Cardiac muscle cell (in vitro differentiated cells and primary cell): ENCODE results near the gene ZNF892. TPM values are rescaled to one million over a fixed set of nuclear protein-coding genes. Genes with fewer than 3 reads are reported as not detected.

ENCODE experiments used
- DNase-seq, 2 donors: peaks; one replicate each; pipeline versions ENCODE4 v3.0.0 to v3.0.0-alpha.2; 2010 to 2017; ENCODE audit warnings: low read depth in 1 of 2, low spot score in 1 of 2
- H3K27ac ChIP-seq: fragments of 200-600 bp; sonication (generic); 2 replicates; pipeline ENCODE4 v1.5.1; 2016
- H3K27me3 ChIP-seq: fragments of 200-600 bp; sonication (generic); 2 replicates; pipeline ENCODE4 v1.6.0; 2016; ENCODE audit warnings: control low read depth
- H3K36me3 ChIP-seq: fragments of 200-600 bp; sonication (generic); 2 replicates; pipeline ENCODE4 v1.5.1; 2016; ENCODE audit warnings: control low read depth
- H3K4me1 ChIP-seq: fragments of 200-600 bp; sonication (generic); 2 replicates; pipeline ENCODE4 v1.8.1; 2017; ENCODE audit warnings: low read depth, mild to moderate bottlenecking, mixed run types
- H3K4me3 ChIP-seq: fragments of 200-600 bp; sonication (generic); 2 replicates; pipeline ENCODE4 v1.5.1; 2016; ENCODE audit warnings: mild to moderate bottlenecking
- H3K9me3 ChIP-seq: fragments of 200-600 bp; sonication (generic); 2 replicates; pipeline ENCODE4 v1.5.1; 2017; ENCODE audit warnings: low read depth, mild to moderate bottlenecking, control low read depth
- CTCF ChIP-seq: IDR thresholded peaks from 2 replicates; pipeline ENCODE4 v1.5.1; 2012; ENCODE audit warnings: low read depth, mild to moderate bottlenecking, low read length
- polyA plus RNA-seq: library from polyadenylated mRNA; unstranded; fragments of >200 nt; fragmentation: Nextera tagmentation; extraction: Ambion mirVana; gene quantifications from 2 replicates; pipeline ENCODE4 v1.2.1, GENCODE V29; 2016
- total RNA-seq: library from RNA; depleted of rRNA; stranded (reverse); fragments of >200 nt; gene quantifications from 2 replicates; pipeline ENCODE4 v1.2.3, GENCODE V29; 2016

The ZNF892 gene
- total and polyA plus RNA-seq, 2 experiments from 2014 or later = 2.6 to 12.6 TPM

- Histone ChIP-seq H3K27me3 (no peaks in the 10 kb centered on the region), H3K36me3 (no peaks in the 10 kb centered on the region), H3K27ac (no peak overlapping the region), H3K9me3 (no peaks in the 10 kb centered on the region), H3K4me1 (no peaks in the 10 kb centered on the region), H3K4me3 (no peak overlapping the region)
- peak; percentile 58 to 89 for DNase-seq
- TF ChIP-seq CTCF = peak; percentile 87
Observed at GRCh38 chr2:95231723-95232122, 24.4 kb downstream of the ZNF892 start.

GRCh38 chr2:95232232-95232631 lies 24.9 kb downstream of the ZNF892 start:
- H3K9me3 ChIP-seq = no peaks in the 10 kb centered on the region
- H3K4me3 ChIP-seq = no peak overlapping the region
- DNase-seq = no peak
- H3K36me3 ChIP-seq = no peaks in the 10 kb centered on the region
- no peak overlapping the region for H3K27ac ChIP-seq
- no peaks in the 10 kb centered on the region for H3K4me1 ChIP-seq
- no peaks in the 10 kb centered on the region for H3K27me3 ChIP-seq
- no peak for TF ChIP-seq CTCF

GRCh38 chr2:95234286-95234785 lies 27.0 kb downstream of the ZNF892 start:
- Histone ChIP-seq H3K4me3 (no peak overlapping the region), H3K36me3 (no peaks in the 10 kb centered on the region), H3K27ac (no peak overlapping the region), H3K4me1 (no peaks in the 10 kb centered on the region), H3K27me3 (no peaks in the 10 kb centered on the region), H3K9me3 (no peaks in the 10 kb centered on the region)
- no peak for TF ChIP-seq CTCF
- no peak for DNase-seq

- Histone ChIP-seq H3K9me3 (no peaks in the 10 kb centered on the region), H3K4me1 (no peaks in the 10 kb centered on the region), H3K4me3 (no peak overlapping the region), H3K27me3 (no peaks in the 10 kb centered on the region), H3K27ac (no peak overlapping the region), H3K36me3 (no peaks in the 10 kb centered on the region)
- no peak for TF ChIP-seq CTCF
- DNase-seq = no peak
Observed at GRCh38 chr2:95234816-95235215, 27.5 kb downstream of the ZNF892 start.

- Histone ChIP-seq H3K9me3 (no peaks in the 10 kb centered on the region), H3K4me3 (no peak overlapping the region), H3K4me1 (no peaks in the 10 kb centered on the region), H3K27me3 (no peaks in the 10 kb centered on the region), H3K36me3 (no peaks in the 10 kb centered on the region), H3K27ac (no peak overlapping the region)
- TF ChIP-seq CTCF = no peak
- DNase-seq = no peak
Observed at GRCh38 chr2:95238131-95238530, 30.8 kb downstream of the ZNF892 start.

GRCh38 chr2:95240091-95240490 lies 32.8 kb downstream of the ZNF892 start:
- no peak for DNase-seq
- Histone ChIP-seq H3K9me3 (no peaks in the 10 kb centered on the region), H3K4me3 (no peak overlapping the region), H3K27me3 (no peaks in the 10 kb centered on the region), H3K36me3 (no peaks in the 10 kb centered on the region), H3K4me1 (no peaks in the 10 kb centered on the region), H3K27ac (no peak overlapping the region)
- TF ChIP-seq CTCF = no peak
